ENCODE measurements around the gene ACYP2. TPM values are rescaled to one million over a fixed set of nuclear protein-coding genes. Genes with fewer than 3 reads are reported as not detected.

The ACYP2 gene
- total RNA-seq, 6 experiments from 2014 or later, result 8.6 to 15.8 (median 9.8) TPM

DNA sequence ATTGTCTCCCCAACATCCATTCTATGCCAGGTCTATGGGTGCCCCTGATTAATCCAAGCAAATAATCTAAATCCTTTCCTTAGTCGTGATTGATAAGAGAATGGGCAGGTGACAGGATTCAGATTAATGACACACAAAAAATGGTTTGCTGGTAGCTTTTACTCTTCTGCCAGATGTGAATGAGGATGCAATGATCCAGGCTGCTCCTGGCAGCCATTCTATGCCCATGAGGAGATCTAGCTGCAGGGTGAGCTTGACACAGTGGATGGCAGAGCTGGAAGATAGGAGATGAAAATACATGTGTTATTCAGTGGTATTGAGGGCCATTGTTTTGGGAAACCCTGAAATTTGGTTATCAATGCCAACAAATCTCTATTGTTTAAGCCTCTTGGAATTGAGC lies 69.7 kb downstream of the ACYP2 start:
- H3K36me3 Mint-ChIP-seq (ENCODE audit: low read depth), result no peaks in the 10 kb centered on the region
- H3K27ac Mint-ChIP-seq, result no peak overlapping the region

DNA sequence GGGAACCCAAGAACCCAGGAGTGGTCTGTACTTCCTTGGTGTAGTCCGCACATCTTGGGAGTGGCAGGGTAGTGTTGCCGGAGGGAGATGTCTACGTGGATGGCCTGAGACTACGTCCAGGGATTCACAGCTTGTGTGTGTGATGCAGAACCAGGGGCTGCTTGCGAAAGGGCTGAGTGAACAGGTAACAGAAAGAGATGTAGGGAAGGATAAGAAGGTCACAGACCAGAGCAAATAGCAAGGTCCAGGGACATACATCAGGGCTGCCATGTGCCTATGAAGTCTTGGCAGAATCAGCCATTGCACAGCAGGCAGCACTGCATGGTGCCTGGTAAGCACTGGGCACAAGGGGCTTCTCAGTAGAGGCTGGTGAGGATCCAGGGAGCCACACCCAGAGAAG lies 71.9 kb downstream of the ACYP2 start:
- Mint-ChIP-seq H3K27ac (no peak overlapping the region), H3K9me3 (no peaks in the 10 kb centered on the region), H3K36me3 (ENCODE audit: low read depth) (no peaks in the 10 kb centered on the region), H3K27me3 (ENCODE audit: insufficient read depth) (no peaks in the 10 kb centered on the region; the same call in 1 of the 2 replicates), H3K4me1 (ENCODE audit: low read depth) (no peaks in the 10 kb centered on the region), H3K4me3 (no peak overlapping the region)
- DNase-seq, result no peak
- TF ChIP-seq, protein P1, sequence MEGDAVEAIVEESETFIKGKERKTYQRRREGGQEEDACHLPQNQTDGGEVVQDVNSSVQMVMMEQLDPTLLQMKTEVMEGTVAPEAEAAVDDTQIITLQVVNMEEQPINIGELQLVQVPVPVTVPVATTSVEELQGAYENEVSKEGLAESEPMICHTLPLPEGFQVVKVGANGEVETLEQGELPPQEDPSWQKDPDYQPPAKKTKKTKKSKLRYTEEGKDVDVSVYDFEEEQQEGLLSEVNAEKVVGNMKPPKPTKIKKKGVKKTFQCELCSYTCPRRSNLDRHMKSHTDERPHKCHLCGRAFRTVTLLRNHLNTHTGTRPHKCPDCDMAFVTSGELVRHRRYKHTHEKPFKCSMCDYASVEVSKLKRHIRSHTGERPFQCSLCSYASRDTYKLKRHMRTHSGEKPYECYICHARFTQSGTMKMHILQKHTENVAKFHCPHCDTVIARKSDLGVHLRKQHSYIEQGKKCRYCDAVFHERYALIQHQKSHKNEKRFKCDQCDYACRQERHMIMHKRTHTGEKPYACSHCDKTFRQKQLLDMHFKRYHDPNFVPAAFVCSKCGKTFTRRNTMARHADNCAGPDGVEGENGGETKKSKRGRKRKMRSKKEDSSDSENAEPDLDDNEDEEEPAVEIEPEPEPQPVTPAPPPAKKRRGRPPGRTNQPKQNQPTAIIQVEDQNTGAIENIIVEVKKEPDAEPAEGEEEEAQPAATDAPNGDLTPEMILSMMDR (IDR thresholded peaks at IDR 0.05), result no peak

More for the DNA sequence above, 69.7 kb downstream of the ACYP2 start:
- Mint-ChIP-seq H3K4me1 (ENCODE audit: low read depth) (no peaks in the 10 kb centered on the region), H3K9me3 (no peaks in the 10 kb centered on the region), H3K27me3 (ENCODE audit: insufficient read depth) (no peaks in the 10 kb centered on the region; the same call in 1 of the 2 replicates), H3K4me3 (no peak overlapping the region)
- TF ChIP-seq, protein P1 (IDR thresholded peaks at IDR 0.05), result no peak
- DNase-seq, result no peak

DNA sequence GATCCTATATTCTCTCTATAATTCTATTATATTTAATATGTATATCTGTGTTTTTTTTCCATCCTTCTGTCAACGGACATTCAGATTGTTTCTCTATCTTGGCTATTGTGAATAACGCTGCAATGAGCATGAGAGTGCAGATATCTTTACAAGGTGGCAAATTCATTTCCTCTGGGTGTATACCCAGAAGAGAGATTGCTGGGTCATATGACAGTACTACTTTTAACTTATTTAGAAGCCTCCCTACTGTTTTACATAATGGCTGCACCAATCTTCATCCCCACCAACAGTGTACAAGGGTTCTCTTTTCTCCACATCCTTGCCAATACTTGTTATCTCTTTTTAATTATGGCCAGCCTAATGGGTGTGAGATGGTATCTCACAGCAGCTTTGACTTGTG lies 74.1 kb downstream of the ACYP2 start:
- H3K27ac Mint-ChIP-seq, result no peak overlapping the region
- DNase-seq, result no peak
- H3K36me3 Mint-ChIP-seq (ENCODE audit: low read depth), result no peaks in the 10 kb centered on the region
- H3K9me3 Mint-ChIP-seq, result no peaks in the 10 kb centered on the region
- TF ChIP-seq, protein P1 (IDR thresholded peaks at IDR 0.05), result no peak
- H3K27me3 Mint-ChIP-seq (ENCODE audit: insufficient read depth), result no peaks in the 10 kb centered on the region; the same call in 1 of the 2 replicates
- no peaks in the 10 kb centered on the region for H3K4me1 Mint-ChIP-seq (ENCODE audit: low read depth)
- no peak overlapping the region for H3K4me3 Mint-ChIP-seq

DNA sequence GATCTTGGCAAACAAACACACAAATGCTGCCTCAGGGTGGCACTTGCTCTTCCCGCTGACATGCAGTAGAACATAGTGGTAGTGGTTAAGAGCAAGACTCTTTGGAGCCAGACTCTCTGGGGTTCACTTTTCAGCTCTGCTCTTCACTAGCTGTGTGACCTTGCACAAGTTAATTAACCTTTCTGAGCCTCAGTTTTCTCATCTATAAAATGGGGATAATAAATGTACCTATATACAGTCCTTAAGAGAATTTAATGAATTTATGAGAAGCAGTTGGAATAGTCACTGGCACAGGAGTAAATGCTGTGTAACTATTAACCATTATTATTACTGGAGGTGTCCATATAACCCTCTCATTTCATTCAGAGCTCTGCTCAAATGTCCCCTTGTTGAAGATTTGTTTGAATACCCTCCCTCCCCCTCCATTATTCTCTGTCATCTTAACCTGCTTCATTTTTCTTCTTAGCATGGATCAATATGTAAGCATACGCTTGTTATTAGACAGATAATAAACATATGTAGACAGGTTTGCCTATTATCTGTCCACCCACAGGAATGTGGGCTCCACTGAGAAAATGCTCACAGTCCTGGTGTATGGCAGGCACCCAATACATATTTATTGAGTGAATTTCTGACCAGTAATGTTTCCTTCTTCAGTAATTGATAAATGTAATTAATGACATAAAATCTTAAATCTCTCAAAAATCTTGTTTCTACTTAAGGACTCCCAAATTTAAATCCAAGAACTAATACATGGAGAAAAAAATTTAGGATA lies 76.1 kb downstream of the ACYP2 start:
- TF ChIP-seq, protein P1 (IDR thresholded peaks at IDR 0.05), result no peak
- Mint-ChIP-seq H3K27ac (no peak overlapping the region), H3K4me3 (no peak overlapping the region), H3K4me1 (ENCODE audit: low read depth) (no peaks in the 10 kb centered on the region), H3K27me3 (ENCODE audit: insufficient read depth) (no peaks in the 10 kb centered on the region; the same call in 1 of the 2 replicates), H3K36me3 (ENCODE audit: low read depth) (no peaks in the 10 kb centered on the region), H3K9me3 (no peaks in the 10 kb centered on the region)
- DNase-seq, result no peak

DNA sequence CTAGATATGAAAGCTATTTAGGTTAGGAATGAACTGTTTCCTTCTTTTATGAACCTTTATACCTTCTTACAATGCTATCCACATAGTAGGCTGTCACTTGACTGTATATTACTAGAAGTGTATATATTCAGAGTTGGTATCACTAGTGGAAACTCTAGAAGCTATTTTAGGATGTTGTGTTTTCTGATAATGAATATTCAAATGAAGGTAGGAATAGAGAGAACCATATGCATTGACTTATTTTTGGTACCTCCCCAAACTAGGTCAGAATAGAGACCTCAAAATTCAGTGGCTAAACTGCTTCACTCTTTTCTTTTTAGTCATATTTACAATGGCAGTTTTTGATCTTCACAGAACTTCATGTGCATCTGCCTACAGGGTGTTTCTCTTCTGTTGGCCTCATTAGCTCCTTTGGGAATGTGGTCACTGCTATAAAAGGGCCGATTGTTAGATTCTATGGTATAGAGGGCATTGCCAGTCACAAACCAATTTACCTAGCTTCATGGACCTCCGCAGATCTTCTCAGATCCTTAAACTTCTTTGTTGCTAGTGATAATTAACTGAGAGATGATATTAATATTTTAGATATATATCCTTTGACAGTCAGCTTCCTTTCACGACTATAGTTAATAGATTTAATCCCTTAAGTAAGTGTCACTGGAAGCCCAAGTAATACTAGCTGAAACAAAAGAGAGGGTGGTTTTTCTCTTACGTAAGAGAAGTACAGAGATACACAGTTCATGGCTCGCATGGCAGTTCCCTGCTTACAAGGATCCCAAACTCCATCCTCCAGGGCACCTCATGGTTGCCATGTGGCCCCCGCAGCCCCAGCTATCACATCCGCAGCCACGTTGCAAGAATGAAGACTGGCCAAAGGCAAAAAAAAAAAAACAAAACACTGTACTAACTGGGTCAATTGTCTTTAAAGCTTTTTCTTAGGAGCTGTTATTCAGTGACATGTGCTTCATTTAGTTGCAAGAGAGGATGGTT lies 79.6 kb downstream of the ACYP2 start:
- no peaks in the 10 kb centered on the region for H3K36me3 Mint-ChIP-seq (ENCODE audit: low read depth)
- H3K9me3 Mint-ChIP-seq, result no peaks in the 10 kb centered on the region
- H3K27ac Mint-ChIP-seq, result no peak overlapping the region
- no peak overlapping the region for H3K4me3 Mint-ChIP-seq
- no peaks in the 10 kb centered on the region; the same call in 1 of the 2 replicates for H3K27me3 Mint-ChIP-seq (ENCODE audit: insufficient read depth)
- TF ChIP-seq, protein P1 (IDR thresholded peaks at IDR 0.05), result no peak
- H3K4me1 Mint-ChIP-seq (ENCODE audit: low read depth), result no peaks in the 10 kb centered on the region
- no peak for DNase-seq

All from HFFc6 (cell line).